Cardiac muscle cell (in vitro differentiated cells and primary cell): ENCODE results near the gene MYO1F. TPM values are rescaled to one million over a fixed set of nuclear protein-coding genes. Genes with fewer than 3 reads are reported as not detected.

Experiments
- DNase-seq, 2 donors: peaks; one replicate each; pipeline versions ENCODE4 v3.0.0 to v3.0.0-alpha.2; 2010 to 2017; ENCODE audit warnings: low read depth in 1 of 2, low spot score in 1 of 2
- H3K27ac ChIP-seq: fragments of 200-600 bp; sonication (generic); 2 replicates; pipeline ENCODE4 v1.5.1; 2016
- H3K27me3 ChIP-seq: fragments of 200-600 bp; sonication (generic); 2 replicates; pipeline ENCODE4 v1.6.0; 2016; ENCODE audit warnings: control low read depth
- H3K36me3 ChIP-seq: fragments of 200-600 bp; sonication (generic); 2 replicates; pipeline ENCODE4 v1.5.1; 2016; ENCODE audit warnings: control low read depth
- H3K4me1 ChIP-seq: fragments of 200-600 bp; sonication (generic); 2 replicates; pipeline ENCODE4 v1.8.1; 2017; ENCODE audit warnings: low read depth, mild to moderate bottlenecking, mixed run types
- H3K4me3 ChIP-seq: fragments of 200-600 bp; sonication (generic); 2 replicates; pipeline ENCODE4 v1.5.1; 2016; ENCODE audit warnings: mild to moderate bottlenecking
- H3K9me3 ChIP-seq: fragments of 200-600 bp; sonication (generic); 2 replicates; pipeline ENCODE4 v1.5.1; 2017; ENCODE audit warnings: low read depth, mild to moderate bottlenecking, control low read depth
- polyA plus RNA-seq: library from polyadenylated mRNA; unstranded; fragments of >200 nt; fragmentation: Nextera tagmentation; extraction: Ambion mirVana; gene quantifications from 2 replicates; pipeline ENCODE4 v1.2.1, GENCODE V29; 2016
- total RNA-seq: library from RNA; depleted of rRNA; stranded (reverse); fragments of >200 nt; gene quantifications from 2 replicates; pipeline ENCODE4 v1.2.3, GENCODE V29; 2016
- TF ChIP-seq, protein P1 (sequence below): IDR thresholded peaks from 2 replicates; pipeline ENCODE4 v1.5.1; 2012; ENCODE audit warnings: low read depth, mild to moderate bottlenecking, low read length

The MYO1F gene
- total and polyA plus RNA-seq, 2 experiments from 2014 or later = 0.03 to 1.5 TPM

DNA sequence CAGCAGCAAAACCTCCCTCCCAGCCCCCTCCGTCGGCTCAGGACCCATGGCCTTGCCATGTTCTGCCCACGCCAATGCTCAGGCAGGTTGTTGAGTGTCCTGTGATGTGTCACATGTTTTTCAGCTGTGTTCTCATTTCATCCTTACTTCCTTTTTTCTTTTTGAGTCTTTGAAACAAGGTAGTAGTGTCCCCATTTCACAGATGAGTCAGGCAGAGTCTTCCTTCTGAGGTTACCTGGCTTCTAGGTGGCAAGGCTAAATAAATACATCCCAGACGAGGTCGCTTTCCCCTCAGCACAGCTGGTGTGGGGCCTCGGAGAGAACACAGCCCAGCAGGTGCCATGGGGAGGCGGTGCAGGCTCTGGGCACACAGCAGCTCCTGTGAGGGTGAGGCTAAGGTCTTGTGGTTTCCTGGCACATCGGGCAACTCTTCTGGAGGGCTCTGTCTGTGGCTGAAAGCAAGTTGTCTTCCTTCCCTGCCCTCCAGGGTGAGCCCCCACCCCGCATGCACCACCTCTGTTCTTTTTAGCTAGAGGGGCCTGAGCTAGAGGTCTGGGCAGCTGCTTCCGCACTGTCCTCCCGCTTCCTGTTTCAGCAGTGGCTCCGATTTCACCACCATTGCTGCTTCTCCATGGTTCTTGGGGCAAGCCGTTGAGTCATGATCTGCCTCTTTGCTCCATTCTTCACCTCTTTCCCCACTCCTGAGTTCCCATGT lies 89.9 kb downstream of the MYO1F start:
- Histone ChIP-seq H3K27me3 (no peaks in the 10 kb centered on the region), H3K4me3 (no peak overlapping the region), H3K4me1 (no peaks in the 10 kb centered on the region), H3K9me3 (no peaks in the 10 kb centered on the region), H3K36me3 (peaks cover 48% of the 10 kb centered on the region), H3K27ac (peak overlapping the region; percentile 28)
- DNase-seq = no peak
- TF ChIP-seq, protein P1, sequence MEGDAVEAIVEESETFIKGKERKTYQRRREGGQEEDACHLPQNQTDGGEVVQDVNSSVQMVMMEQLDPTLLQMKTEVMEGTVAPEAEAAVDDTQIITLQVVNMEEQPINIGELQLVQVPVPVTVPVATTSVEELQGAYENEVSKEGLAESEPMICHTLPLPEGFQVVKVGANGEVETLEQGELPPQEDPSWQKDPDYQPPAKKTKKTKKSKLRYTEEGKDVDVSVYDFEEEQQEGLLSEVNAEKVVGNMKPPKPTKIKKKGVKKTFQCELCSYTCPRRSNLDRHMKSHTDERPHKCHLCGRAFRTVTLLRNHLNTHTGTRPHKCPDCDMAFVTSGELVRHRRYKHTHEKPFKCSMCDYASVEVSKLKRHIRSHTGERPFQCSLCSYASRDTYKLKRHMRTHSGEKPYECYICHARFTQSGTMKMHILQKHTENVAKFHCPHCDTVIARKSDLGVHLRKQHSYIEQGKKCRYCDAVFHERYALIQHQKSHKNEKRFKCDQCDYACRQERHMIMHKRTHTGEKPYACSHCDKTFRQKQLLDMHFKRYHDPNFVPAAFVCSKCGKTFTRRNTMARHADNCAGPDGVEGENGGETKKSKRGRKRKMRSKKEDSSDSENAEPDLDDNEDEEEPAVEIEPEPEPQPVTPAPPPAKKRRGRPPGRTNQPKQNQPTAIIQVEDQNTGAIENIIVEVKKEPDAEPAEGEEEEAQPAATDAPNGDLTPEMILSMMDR = no peak

DNA sequence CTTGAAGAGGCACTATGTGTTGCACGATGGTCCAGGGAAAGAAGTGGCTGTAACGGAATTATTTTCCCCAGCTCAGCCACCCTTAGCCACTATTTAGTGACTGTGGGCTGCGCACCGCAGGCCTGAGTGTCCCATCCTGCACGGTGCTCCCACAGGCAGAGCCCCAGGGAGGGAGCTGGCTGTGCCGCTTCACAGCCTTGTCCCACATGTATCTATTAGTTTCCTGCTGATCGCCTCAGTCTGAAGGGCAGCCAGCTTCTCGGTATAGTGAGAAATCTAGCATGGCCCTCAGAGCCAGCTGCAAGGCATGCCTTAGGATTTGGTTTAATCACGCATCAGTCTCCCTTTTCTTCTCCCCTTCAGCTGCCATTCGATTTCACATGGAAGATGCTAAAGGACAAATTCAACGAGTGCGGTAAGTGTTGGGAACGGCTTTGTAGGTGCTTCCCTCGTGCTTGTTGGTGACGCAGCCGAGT lies 90.5 kb downstream of the MYO1F start:
- H3K27me3 ChIP-seq = no peaks in the 10 kb centered on the region
- no peaks in the 10 kb centered on the region for H3K9me3 ChIP-seq
- H3K4me1 ChIP-seq = no peaks in the 10 kb centered on the region
- TF ChIP-seq, protein P1 = no peak
- H3K36me3 ChIP-seq = peaks cover 48% of the 10 kb centered on the region
- no peak for DNase-seq
- no peak overlapping the region for H3K4me3 ChIP-seq
- no peak overlapping the region for H3K27ac ChIP-seq

DNA sequence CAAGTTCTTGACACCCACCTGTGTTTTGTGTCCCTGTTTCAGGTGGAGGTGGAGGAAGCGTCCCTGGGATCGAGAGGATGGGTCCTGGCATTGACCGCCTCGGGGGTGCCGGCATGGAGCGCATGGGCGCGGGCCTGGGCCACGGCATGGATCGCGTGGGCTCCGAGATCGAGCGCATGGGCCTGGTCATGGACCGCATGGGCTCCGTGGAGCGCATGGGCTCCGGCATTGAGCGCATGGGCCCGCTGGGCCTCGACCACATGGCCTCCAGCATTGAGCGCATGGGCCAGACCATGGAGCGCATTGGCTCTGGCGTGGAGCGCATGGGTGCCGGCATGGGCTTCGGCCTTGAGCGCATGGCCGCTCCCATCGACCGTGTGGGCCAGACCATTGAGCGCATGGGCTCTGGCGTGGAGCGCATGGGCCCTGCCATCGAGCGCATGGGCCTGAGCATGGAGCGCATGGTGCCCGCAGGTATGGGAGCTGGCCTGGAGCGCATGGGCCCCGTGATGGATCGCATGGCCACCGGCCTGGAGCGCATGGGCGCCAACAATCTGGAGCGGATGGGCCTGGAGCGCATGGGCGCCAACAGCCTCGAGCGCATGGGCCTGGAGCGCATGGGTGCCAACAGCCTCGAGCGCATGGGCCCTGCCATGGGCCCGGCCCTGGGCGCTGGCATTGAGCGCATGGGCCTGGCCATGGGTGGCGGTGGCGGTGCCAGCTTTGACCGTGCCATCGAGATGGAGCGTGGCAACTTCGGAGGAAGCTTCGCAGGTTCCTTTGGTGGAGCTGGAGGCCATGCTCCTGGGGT lies 91.5 kb downstream of the MYO1F start:
- H3K4me3 ChIP-seq = no peak overlapping the region
- TF ChIP-seq, protein P1 = no peak
- H3K9me3 ChIP-seq = no peaks in the 10 kb centered on the region
- H3K27me3 ChIP-seq = no peaks in the 10 kb centered on the region
- peaks cover 48% of the 10 kb centered on the region for H3K36me3 ChIP-seq
- no peak overlapping the region for H3K27ac ChIP-seq
- no peak for DNase-seq
- no peaks in the 10 kb centered on the region for H3K4me1 ChIP-seq

DNA sequence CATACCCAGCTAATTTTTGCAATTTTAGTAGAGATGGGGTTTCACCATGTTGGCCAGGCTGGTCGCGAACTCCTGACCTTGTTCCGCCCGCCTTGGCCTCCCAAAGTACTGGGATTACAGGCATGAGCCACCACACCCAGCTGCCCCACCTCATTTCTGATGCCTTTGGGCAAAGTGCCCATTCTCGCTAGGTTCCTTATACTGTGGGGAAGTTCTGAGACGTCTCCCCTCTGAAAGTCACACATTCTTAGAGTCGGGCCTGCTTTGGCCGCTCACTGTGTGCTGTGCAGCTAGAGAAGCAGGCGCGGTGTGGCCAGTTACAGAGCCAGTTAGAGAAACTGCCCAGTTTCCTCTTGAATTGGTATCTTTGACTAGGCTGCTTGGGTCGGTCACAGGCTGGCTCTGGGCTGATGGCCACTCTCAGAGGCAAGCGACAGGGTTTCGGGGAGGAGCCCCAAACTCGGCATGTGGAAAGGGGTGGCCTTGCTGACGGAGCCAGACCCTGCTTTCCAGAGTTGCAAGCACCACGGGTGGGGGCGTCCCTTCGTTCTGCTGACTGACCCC lies 92.8 kb downstream of the MYO1F start:
- Histone ChIP-seq H3K36me3 (peaks cover 48% of the 10 kb centered on the region), H3K27ac (no peak overlapping the region), H3K27me3 (no peaks in the 10 kb centered on the region), H3K9me3 (no peaks in the 10 kb centered on the region), H3K4me1 (no peaks in the 10 kb centered on the region), H3K4me3 (no peak overlapping the region)
- TF ChIP-seq, protein P1 = no peak
- no peak for DNase-seq

DNA sequence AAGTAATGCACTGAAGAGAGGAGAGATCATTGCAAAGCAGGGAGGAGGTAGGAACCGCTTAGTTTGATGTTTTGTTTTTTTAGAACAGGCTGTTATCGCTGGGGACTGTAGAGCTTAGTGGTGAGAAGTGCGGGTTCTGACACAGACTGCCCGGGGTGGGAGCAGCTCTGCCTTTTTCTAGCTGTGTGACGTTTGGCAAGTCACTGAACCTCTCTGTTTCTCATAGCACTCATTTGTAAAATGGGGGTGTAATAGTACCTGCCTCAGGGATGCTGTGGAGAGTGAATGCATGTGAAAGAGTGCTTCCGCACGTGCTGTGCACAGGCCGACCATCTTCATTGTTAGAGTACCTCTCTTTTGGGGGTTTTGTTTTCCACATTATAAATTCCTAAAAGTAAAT lies 94.1 kb downstream of the MYO1F start:
- no peak for DNase-seq
- Histone ChIP-seq H3K27me3 (no peaks in the 10 kb centered on the region), H3K4me1 (no peaks in the 10 kb centered on the region), H3K4me3 (no peak overlapping the region), H3K36me3 (peaks cover 38% of the 10 kb centered on the region), H3K27ac (no peak overlapping the region), H3K9me3 (no peaks in the 10 kb centered on the region)
- TF ChIP-seq, protein P1 = no peak
